Activated CD4-positive, alpha-beta T cell treated with anti-CD3 and anti-CD28 coated beads for 36 hours (primary cell): ENCODE data around the gene PPP1R3G. TPM values are rescaled to one million over a fixed set of nuclear protein-coding genes. Genes with fewer than 3 reads are reported as not detected.
A peak's percentile ranks its signal among the peaks of the same experiment; 100 is the strongest.

Source experiments
- ATAC-seq: fragments of 200-7000 bp; cut with Tn5 transposase; one replicate; pipeline ENCODE4 v1.10.0; 2021; ENCODE audit warnings: mild to moderate bottlenecking, moderate library complexity
- CTCF ChIA-PET: fragments of 350-600 bp; sonication (Branson Sonifier 250); formaldehyde crosslinking; loops from one replicate; lab custom pipeline; 2021; ENCODE audit warnings: antibody characterized with exemption; lab: Charles Lee
- POLR2A ChIA-PET: fragments of 350-600 bp; sonication (Branson Sonifier 250); formaldehyde crosslinking; loops from one replicate; lab custom pipeline; 2021; ENCODE audit warnings: antibody characterized with exemption, inconsistent platforms; lab: Charles Lee
- DNase-seq: peaks from one replicate; pipeline ENCODE4 v3.0.0-alpha.2; 2020
- H3K27ac Mint-ChIP-seq: one replicate; pipeline ENCODE4 v1.8.0; 2021; ENCODE audit warnings: mixed read lengths
- H3K27me3 Mint-ChIP-seq: one replicate; pipeline ENCODE4 v1.8.0; 2021; ENCODE audit warnings: mixed read lengths
- H3K36me3 Mint-ChIP-seq: one replicate; pipeline ENCODE4 v1.8.0; 2021; ENCODE audit warnings: low read depth, mixed read lengths
- H3K4me1 Mint-ChIP-seq: one replicate; pipeline ENCODE4 v1.8.0; 2021; ENCODE audit warnings: mixed read lengths
- H3K4me3 Mint-ChIP-seq: one replicate; pipeline ENCODE4 v1.8.0; 2021; ENCODE audit warnings: mild to moderate bottlenecking, moderate library complexity, mixed read lengths
- H3K9me3 Mint-ChIP-seq: one replicate; pipeline ENCODE4 v1.8.0; 2021; ENCODE audit warnings: low read depth, mixed read lengths
- intact Hi-C, 2 experiments: fragments of 100-400 bp; cut with DNase I in 1 of 2; cut with micrococcal nuclease in 1 of 2; formaldehyde crosslinking; loops; one replicate each; pipeline versions ENCODE4 v1.14.2 to v1.15.1; 2022 to 2024; cut with DNase I, micrococcal nuclease
- total RNA-seq, 2 experiments: library from RNA; stranded (reverse); gene quantifications; one replicate each; pipeline ENCODE4 v1.2.3, GENCODE V29; 2021

Gene PPP1R3G
- under 1 TPM; 0.09 to 0.11 TPM for total RNA-seq

DNA sequence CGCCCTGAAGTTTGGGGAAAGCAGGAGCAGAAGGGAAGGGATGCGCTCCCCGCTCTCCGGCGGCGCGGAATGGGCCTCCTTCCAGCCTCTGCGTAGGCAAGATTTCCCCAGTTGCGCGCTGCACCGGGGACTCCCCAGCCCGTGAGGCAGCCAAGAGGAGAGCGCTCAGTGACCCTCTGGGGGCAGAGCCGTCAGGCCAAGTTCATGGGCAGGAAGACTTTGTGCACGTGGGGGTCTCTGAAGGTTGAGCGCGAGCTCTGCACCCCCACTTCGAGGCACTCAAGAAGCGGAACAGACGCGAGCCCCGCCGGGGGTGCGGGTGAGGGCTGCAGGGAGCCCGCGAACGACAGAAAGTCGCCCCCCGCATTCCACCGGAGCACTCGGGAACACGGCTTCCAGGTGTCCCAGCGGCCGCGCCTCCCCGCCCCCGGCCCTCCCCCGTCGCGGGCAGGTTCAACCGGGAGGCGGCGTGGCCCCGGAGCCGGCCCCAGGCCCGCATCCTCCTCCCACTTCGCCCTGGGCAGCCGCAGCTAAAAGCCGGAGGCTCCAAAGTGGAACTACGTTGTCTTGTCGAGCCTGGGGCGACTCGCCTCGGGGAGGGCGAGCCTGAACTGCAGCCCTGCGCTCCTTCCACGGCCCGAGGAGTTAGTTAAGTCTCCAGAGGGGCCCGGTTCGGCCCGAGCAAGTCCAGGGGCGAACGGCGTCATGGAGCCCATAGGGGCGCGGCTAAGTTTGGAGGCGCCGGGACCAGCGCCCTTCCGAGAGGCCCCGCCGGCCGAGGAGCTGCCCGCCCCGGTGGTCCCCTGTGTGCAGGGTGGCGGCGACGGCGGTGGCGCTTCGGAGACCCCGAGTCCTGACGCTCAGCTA lies at the start of gene PPP1R3G:
Gene PPP1R3G (plus strand): TSS at position 561 of the 867 bp plus-strand sequence. CDS start 145 bp downstream, at position 706.
- DNase-seq (peak; percentile 55), ATAC-seq (peak; percentile 54)
- Mint-ChIP-seq H3K27ac (no peak within 1 kb of the TSS), H3K4me3 (peak within 1 kb of the TSS; percentile 69), H3K27me3 (peaks cover 36% of the 10 kb centered on the region), H3K4me1 (peaks cover 7% of the 10 kb centered on the region), H3K36me3 (no peaks in the 10 kb centered on the region), H3K9me3 (no peaks in the 10 kb centered on the region)
- intact Hi-C loops: loop anchor here in 1 of 2 experiments (1.0 to 5.0 kb wide), 2 partner anchors 81 to 917 kb away; partner anchors contain the start of gene RPP40
- ChIA-PET CTCF (no interaction called here), POLR2A (interaction anchor here (0.6 kb wide), 2 partner anchors 10 to 222 kb away, joined by 3 read pairs; no protein-coding TSS in a partner anchor)

DNA sequence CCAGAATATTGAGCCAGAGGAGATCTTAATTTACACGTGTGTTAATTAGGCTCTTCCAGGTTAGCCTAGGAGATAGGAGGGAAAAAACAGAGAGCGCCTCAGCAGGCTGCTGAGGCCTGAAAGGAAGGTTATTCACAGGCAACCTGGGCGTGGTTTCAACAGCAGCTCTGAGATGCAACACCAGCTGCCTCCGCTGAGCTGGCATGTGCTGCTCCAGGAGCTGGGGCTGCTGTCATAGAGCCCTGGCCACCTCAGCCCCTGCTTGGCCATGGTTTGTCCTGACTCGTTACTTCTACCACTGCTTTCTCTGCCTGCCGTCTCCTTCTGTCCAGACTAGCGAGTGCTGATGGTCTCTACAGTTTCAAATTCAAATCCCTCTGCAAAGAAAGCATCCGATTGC lies 48.9 kb upstream of the PPP1R3G start:
- CTCF ChIA-PET: interaction anchor here (0.6 kb wide), 2 partner anchors 124 to 219 kb away, joined by 3 to 5 read pairs; no protein-coding TSS in a partner anchor

DNA sequence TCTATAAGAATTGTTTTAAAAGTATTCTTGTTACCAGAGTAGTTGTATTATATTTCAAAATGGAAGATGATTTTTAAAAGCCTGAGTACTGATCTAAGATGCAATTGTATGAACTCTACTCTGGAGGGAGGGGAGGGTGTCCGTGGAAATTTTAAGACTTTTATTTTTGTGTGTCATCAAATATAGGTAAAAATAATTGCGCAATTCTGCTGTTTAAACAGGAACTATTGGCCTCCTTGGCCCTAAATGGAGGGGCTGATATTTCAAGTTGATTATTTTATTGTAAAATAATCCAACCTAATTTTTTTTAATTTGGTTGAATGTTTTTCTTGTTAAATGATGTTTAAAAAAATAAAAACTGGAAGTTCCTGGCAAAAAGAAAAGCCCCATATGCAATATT lies 43.2 kb upstream of the PPP1R3G start:
- POLR2A ChIA-PET: no interaction called here
- CTCF ChIA-PET: interaction anchor here (2.9 kb wide), 1 partner anchor 11 kb away, joined by 13 read pairs; no protein-coding TSS in a partner anchor
- no peak for ATAC-seq
- no peak overlapping the region for H3K27ac Mint-ChIP-seq
- H3K9me3 Mint-ChIP-seq: no peaks in the 10 kb centered on the region
- H3K4me3 Mint-ChIP-seq: no peak overlapping the region
- DNase-seq: no peak
- no peaks in the 10 kb centered on the region for H3K27me3 Mint-ChIP-seq
- peaks cover 3% of the 10 kb centered on the region for H3K36me3 Mint-ChIP-seq
- intact Hi-C loops: no loop called here
- H3K4me1 Mint-ChIP-seq: no peaks in the 10 kb centered on the region

More for the DNA sequence above, 48.9 kb upstream of the PPP1R3G start:
- Mint-ChIP-seq H3K9me3 (no peaks in the 10 kb centered on the region), H3K4me3 (no peak overlapping the region), H3K27ac (no peak overlapping the region), H3K27me3 (no peaks in the 10 kb centered on the region), H3K4me1 (no peaks in the 10 kb centered on the region), H3K36me3 (no peaks in the 10 kb centered on the region)
- ATAC-seq (no peak), DNase-seq (peak; percentile 16)
- POLR2A ChIA-PET: no interaction called here
- intact Hi-C loops: no loop called here

DNA sequence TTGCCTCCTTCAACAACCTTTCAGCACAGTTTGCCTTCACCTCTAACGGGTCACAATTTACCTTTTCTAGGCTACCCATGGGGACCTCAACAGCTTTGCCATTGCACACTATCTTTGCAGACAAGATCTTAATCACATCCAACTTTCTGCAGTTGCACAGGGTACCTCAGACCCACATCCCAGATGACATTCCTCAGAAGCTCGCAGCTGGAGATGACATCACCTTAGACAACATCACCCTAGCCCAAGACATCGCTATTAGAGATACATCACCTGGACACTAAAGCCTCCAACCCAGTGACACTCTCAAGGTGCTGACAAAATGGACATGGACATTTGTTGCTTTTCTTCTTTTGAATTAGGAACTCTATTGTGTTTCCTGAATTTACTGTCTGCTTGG lies 42.7 kb upstream of the PPP1R3G start:
- POLR2A ChIA-PET: no interaction called here
- H3K9me3 Mint-ChIP-seq: no peaks in the 10 kb centered on the region
- no peak overlapping the region for H3K4me3 Mint-ChIP-seq
- no peaks in the 10 kb centered on the region for H3K27me3 Mint-ChIP-seq
- DNase-seq: no peak
- CTCF ChIA-PET: no interaction called here
- H3K27ac Mint-ChIP-seq: no peak overlapping the region
- H3K36me3 Mint-ChIP-seq: peaks cover 3% of the 10 kb centered on the region
- no peaks in the 10 kb centered on the region for H3K4me1 Mint-ChIP-seq
- ATAC-seq: no peak
- intact Hi-C loops: no loop called here

DNA sequence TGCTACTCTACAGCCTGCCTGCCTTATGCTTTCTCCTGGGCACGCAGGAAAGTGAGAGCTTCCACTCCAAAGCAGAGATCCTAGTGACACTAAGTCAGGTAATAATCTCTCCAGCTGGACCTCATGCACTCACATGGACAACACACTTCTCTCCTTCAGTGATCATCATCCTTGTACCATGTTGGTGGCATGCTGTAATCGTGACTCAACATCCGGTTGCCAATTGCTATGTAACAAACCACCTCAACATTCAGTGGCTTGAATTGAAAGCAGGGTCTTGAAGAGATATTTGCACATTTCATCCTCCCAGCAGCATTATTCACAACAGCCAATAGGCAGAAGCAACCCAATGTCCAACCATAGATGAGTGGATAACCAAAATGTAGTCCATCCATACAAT lies 40.3 kb upstream of the PPP1R3G start:
- DNase-seq (no peak), ATAC-seq (no peak)
- Mint-ChIP-seq H3K4me3 (no peak overlapping the region), H3K4me1 (no peaks in the 10 kb centered on the region), H3K27me3 (no peaks in the 10 kb centered on the region), H3K27ac (no peak overlapping the region), H3K36me3 (peaks cover 3% of the 10 kb centered on the region), H3K9me3 (peaks cover 4% of the 10 kb centered on the region)
- POLR2A ChIA-PET: no interaction called here
- CTCF ChIA-PET: interaction anchor here (0.8 kb wide), 1 partner anchor 382 kb away, joined by 3 read pairs; no protein-coding TSS in a partner anchor
- intact Hi-C loops: no loop called here

DNA sequence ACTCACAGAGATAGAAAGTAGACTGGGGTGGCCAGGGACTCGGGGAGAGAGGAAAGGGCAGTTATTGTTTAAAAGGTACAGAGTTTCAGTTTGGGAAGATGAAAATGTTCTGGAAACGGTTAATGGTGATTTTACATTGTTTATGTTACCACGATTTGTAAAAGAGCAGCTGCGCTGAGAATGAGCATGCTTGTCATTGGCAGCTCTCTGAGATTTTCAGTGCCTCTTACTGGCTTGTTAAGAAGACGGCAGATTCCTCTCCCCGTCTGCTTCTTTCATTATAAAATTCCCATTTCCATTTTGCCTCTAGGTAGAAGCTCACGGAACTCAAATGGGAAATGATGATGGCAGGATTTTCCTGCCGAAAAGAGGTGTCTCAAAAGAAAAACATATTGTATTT lies 39.7 kb upstream of the PPP1R3G start:
- ATAC-seq (no peak), DNase-seq (no peak)
- no peak overlapping the region for H3K4me3 Mint-ChIP-seq
- no peak overlapping the region for H3K27ac Mint-ChIP-seq
- H3K36me3 Mint-ChIP-seq: peaks cover 3% of the 10 kb centered on the region
- H3K27me3 Mint-ChIP-seq: no peaks in the 10 kb centered on the region
- intact Hi-C loops: no loop called here
- POLR2A ChIA-PET: no interaction called here
- H3K9me3 Mint-ChIP-seq: peaks cover 7% of the 10 kb centered on the region
- no peaks in the 10 kb centered on the region for H3K4me1 Mint-ChIP-seq
- CTCF ChIA-PET: interaction anchor here (0.6 kb wide), 1 partner anchor 735 kb away, joined by 3 read pairs; no protein-coding TSS in a partner anchor

DNA sequence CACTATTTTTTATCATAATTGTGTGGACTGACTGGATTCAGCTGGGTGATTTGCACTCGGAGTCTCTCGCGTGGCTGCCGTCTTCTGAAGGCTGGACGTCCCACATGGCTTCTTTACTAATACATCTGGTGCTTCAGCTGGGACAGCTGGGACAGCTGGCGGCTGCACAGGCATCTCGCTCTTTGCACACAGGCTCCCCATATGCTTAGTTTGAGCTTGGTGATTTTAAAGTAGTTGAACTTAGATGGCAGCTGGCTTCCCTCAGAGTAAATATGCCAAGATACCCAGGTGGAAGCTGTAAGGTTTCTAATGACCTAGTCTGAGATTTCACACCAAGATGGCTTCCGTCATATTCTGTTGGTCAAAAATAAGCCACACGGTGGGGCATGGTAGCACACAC lies 38.7 kb upstream of the PPP1R3G start:
- Mint-ChIP-seq H3K27ac (no peak overlapping the region), H3K27me3 (peaks cover 2% of the 10 kb centered on the region), H3K4me1 (no peaks in the 10 kb centered on the region), H3K36me3 (peaks cover 9% of the 10 kb centered on the region), H3K4me3 (no peak overlapping the region), H3K9me3 (peaks cover 15% of the 10 kb centered on the region)
- intact Hi-C loops: no loop called here
- no peak for DNase-seq
- CTCF ChIA-PET: interaction anchor here (1.4 kb wide), 1 partner anchor 16 kb away, joined by 3 read pairs; no protein-coding TSS in a partner anchor
- POLR2A ChIA-PET: no interaction called here
- no peak for ATAC-seq

DNA sequence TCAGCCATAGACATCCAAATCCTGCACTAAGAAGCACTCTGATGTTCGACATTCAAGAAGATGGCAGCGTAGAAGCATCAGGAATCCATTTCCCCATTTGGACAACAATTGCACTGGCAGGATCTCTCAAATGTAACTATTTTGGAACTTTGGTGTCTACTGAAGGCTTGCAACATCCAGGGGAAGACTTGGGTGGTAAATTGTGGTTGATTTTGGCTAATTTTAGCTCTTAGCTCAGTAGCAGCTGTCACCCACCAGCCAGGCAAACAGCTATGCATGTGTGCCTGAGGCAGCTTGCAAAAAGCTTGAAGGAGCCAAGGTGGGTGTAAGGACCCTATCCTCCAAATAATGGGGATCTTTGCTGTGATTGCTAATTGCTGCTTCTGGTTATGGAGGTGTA lies 35.1 kb upstream of the PPP1R3G start:
- peaks cover 9% of the 10 kb centered on the region for H3K36me3 Mint-ChIP-seq
- peaks cover 17% of the 10 kb centered on the region for H3K9me3 Mint-ChIP-seq
- no peak overlapping the region for H3K27ac Mint-ChIP-seq
- no peaks in the 10 kb centered on the region for H3K4me1 Mint-ChIP-seq
- H3K4me3 Mint-ChIP-seq: no peak overlapping the region
- CTCF ChIA-PET: no interaction called here
- no peak for DNase-seq
- POLR2A ChIA-PET: no interaction called here
- peaks cover 4% of the 10 kb centered on the region for H3K27me3 Mint-ChIP-seq
- no peak for ATAC-seq
- intact Hi-C loops: no loop called here

DNA sequence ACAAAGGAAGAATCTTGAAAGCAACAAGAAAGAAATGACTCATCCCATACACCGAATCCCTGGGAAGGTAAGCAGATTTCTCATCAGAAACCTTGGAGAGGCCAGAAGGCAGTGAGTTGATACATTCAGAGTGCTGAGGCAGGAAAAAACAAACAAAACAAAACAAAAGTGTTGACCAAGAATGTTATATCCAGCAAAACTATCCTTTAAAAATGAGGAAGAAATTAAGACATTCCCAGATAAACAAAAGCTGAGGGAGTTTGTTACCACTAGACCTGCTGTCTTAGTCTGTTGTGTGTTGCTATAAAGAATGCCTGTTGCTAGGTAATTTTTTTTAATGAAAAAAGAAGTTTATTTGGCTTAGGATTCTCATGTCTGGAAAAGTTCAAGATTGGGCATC lies 33.7 kb upstream of the PPP1R3G start:
- no peak overlapping the region for H3K27ac Mint-ChIP-seq
- no peak for ATAC-seq
- H3K4me1 Mint-ChIP-seq: no peaks in the 10 kb centered on the region

DNA sequence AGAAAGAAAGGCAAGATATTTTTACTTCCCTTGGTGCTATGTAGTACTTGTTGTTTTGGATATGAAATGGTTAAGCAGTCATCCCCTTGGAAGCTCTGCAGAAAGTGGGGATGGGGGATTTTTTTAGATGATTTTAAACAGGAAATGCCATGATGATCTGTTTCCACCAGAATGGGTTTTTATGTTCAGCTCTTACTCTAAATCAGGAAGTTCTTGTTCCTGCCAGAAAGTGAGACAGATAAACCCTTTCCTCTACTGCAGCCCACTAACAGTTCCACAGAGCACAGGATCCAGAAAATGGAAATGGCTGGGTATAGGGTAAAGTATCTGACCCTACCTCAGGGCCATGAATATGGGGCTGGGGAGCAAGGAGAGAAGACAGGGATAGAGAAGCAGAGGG lies 32.1 kb upstream of the PPP1R3G start:
- ATAC-seq (no peak), DNase-seq (no peak)
- Mint-ChIP-seq H3K9me3 (peaks cover 17% of the 10 kb centered on the region), H3K36me3 (peaks cover 6% of the 10 kb centered on the region), H3K4me1 (no peaks in the 10 kb centered on the region), H3K4me3 (no peak overlapping the region), H3K27me3 (peaks cover 4% of the 10 kb centered on the region), H3K27ac (no peak overlapping the region)
- ChIA-PET POLR2A (no interaction called here), CTCF (no interaction called here)
- intact Hi-C loops: no loop called here

More for the DNA sequence above, 33.7 kb upstream of the PPP1R3G start:
- H3K4me3 Mint-ChIP-seq: no peak overlapping the region
- intact Hi-C loops: no loop called here
- CTCF ChIA-PET: no interaction called here
- peaks cover 17% of the 10 kb centered on the region for H3K9me3 Mint-ChIP-seq
- peaks cover 6% of the 10 kb centered on the region for H3K36me3 Mint-ChIP-seq
- peaks cover 4% of the 10 kb centered on the region for H3K27me3 Mint-ChIP-seq
- no peak for DNase-seq
- POLR2A ChIA-PET: no interaction called here

DNA sequence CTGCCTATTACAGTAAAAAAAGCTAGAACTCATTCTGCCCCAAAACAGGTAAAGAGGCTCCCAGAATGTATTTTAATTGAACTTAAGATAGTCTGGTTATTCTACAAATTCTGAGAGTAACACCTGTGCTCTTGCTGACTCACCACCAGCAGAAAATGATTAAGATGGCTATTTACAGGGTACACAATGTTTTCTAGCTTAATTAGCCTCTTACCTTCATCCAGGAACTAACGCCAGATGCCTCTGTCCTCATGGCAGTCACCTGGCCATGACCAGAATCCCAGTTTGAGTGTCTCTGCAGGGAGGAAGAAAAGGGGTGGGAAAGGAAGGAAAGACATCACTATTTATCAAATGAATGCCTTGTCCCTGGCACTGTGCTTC lies 31.3 kb upstream of the PPP1R3G start:
- no peak for ATAC-seq
- intact Hi-C loops: no loop called here
- Mint-ChIP-seq H3K36me3 (peaks cover 6% of the 10 kb centered on the region), H3K4me3 (no peak overlapping the region), H3K4me1 (no peaks in the 10 kb centered on the region), H3K9me3 (peaks cover 13% of the 10 kb centered on the region), H3K27ac (no peak overlapping the region), H3K27me3 (peaks cover 4% of the 10 kb centered on the region)
- POLR2A ChIA-PET: no interaction called here
- no peak for DNase-seq
- CTCF ChIA-PET: no interaction called here
